BLaER1 treated with 17β-estradiol and CSF1 and Interleukin-3, amounts not matched to agents 10 nM and 100 nM (cell line): ENCODE results near the gene KIAA0825.
"Not testable (repeated sequence)": the region's sequence is repeated elsewhere in the genome, so short reads cannot be mapped to it uniquely, and the experiment has no call there.

ENCODE experiments used
- H3K27ac ChIP-seq, 11 experiments: shearing (Covaris generic); formaldehyde crosslinking; 2 replicates each; pipeline ENCODE4 v1.8.1; 2022
- H3K27me3 ChIP-seq, 11 experiments: shearing (Covaris generic); formaldehyde crosslinking; 2 replicates each; pipeline ENCODE4 v1.8.1; 2022
- H3K36me3 ChIP-seq, 11 experiments: shearing (Covaris generic); formaldehyde crosslinking; 2 replicates each; pipeline ENCODE4 v1.8.1; 2022
- H3K4me1 ChIP-seq, 10 experiments: shearing (Covaris generic); formaldehyde crosslinking; 2 replicates each; pipeline ENCODE4 v1.8.1; 2022
- H3K4me2 ChIP-seq, 11 experiments: shearing (Covaris generic); formaldehyde crosslinking; 2 replicates each; pipeline ENCODE4 v1.8.1; 2022
- H3K4me3 ChIP-seq, 10 experiments: shearing (Covaris generic); formaldehyde crosslinking; 2 replicates each; pipeline ENCODE4 v1.8.1; 2022
- H3K9ac ChIP-seq, 11 experiments: shearing (Covaris generic); formaldehyde crosslinking; 2 replicates each; pipeline ENCODE4 v1.8.1; 2022
- H3K9me3 ChIP-seq, 11 experiments: shearing (Covaris generic); formaldehyde crosslinking; replicated peaks in 1 of 11; 2 replicates each; pipeline ENCODE4 v1.8.1; 2022
- H4K20me1 ChIP-seq, 11 experiments: shearing (Covaris generic); formaldehyde crosslinking; 2 replicates each; pipeline ENCODE4 v1.8.1; 2022
- Cebpa-rat ChIP-seq, 11 experiments: shearing (Covaris generic); IDR thresholded peaks; 2 replicates each; pipeline ENCODE4 v1.8.1; 2022

Gene KIAA0825

GRCh38 chr5:94181895-94182294 is 436.5 kb downstream of the KIAA0825 start:
- Histone ChIP-seq H4K20me1 (no peaks in the 10 kb centered on the region), H3K9ac (no peak overlapping the region), H3K4me1 (no peaks in the 10 kb centered on the region), H3K27me3 (no peaks in the 10 kb centered on the region), H3K9me3 (no peaks in the 10 kb centered on the region), H3K36me3 (no peaks in the 10 kb centered on the region), H3K27ac (no peak overlapping the region), H3K4me2 (no peak overlapping the region), H3K4me3 (no peak overlapping the region)
- no peak for TF ChIP-seq Cebpa-rat (IDR thresholded peaks at IDR 0.05)

- Histone ChIP-seq H3K27ac (no peak overlapping the region), H3K27me3 (no peaks in the 10 kb centered on the region), H3K4me2 (no peak overlapping the region), H3K36me3 (no peaks in the 10 kb centered on the region), H3K4me3 (no peak overlapping the region), H3K9me3 (no peaks in the 10 kb centered on the region), H4K20me1 (no peaks in the 10 kb centered on the region), H3K9ac (no peak overlapping the region), H3K4me1 (no peaks in the 10 kb centered on the region)
- no peak for TF ChIP-seq Cebpa-rat (IDR thresholded peaks at IDR 0.05)
Observed at GRCh38 chr5:94180761-94181160, 437.6 kb downstream of the KIAA0825 start.

DNA sequence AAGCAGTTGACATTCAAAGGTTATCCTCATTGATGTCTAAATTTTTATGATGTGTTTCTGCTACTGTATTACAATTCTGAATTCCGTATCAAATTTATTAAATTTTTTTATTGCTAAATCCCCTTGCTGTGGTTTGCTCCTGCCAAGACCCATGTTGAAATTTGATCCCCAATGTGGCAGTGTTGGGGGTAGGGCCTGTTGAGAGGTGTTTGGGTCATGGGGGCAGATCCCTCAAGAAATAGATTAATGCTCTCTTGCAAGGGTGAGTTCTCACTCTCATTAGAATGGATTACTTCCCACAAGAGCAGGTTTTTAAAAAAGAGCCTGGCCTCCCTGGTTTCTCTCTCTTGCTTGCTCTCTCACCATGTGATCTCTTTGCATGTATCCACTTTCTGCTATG is 442.5 kb downstream of the KIAA0825 start:
- Histone ChIP-seq H3K27me3 (no peaks in the 10 kb centered on the region), H3K4me2 (no peak overlapping the region), H3K4me1 (no peaks in the 10 kb centered on the region), H4K20me1 (no peaks in the 10 kb centered on the region), H3K27ac (no peak overlapping the region), H3K9me3 (peaks cover 0 to 8% (median 4%) of the 10 kb centered on the region in 11 experiments; a peak in 6 of 22 replicates), H3K4me3 (no peak overlapping the region), H3K9ac (no peak overlapping the region), H3K36me3 (no peaks in the 10 kb centered on the region)
- TF ChIP-seq Cebpa-rat (IDR thresholded peaks at IDR 0.05) = no peak

DNA sequence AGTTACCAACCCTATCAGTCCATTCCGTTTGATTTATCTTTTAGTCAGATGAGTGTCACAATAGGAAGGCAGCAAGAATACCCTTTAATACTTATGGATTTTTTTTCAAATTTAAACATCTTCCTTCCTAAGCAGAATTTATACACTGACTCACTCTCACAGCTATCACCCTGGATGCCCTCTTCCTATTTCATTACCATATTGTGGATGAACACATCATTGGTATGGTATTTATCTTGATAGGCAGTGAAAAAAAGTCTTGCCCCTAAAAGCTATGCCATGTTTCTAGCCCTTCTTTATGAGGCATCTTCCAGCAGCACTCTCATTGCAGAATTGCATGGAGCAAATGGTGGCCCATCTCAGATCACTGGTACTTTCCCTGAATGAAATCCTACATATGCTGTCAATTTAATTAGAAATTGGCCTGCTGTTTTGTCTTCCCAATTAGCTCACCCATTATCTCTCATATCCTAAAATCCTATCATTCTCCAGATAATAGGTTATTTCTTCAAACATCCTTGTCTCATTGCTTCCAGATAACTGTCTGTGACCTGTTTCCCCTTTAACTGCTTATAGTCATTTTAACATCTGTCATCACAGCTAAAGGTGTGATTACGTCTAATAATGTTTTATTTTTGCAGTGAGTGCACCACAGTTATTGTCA is 443.5 kb downstream of the KIAA0825 start:
- Histone ChIP-seq H3K4me1 (no peaks in the 10 kb centered on the region), H4K20me1 (no peaks in the 10 kb centered on the region), H3K4me2 (no peak overlapping the region), H3K27me3 (no peaks in the 10 kb centered on the region), H3K9ac (no peak overlapping the region), H3K36me3 (no peaks in the 10 kb centered on the region), H3K9me3 (peaks cover 0 to 12% (median 6%) of the 10 kb centered on the region in 11 experiments; a peak in 6 of 22 replicates), H3K4me3 (no peak overlapping the region), H3K27ac (no peak overlapping the region)
- no peak for TF ChIP-seq Cebpa-rat (IDR thresholded peaks at IDR 0.05)

DNA sequence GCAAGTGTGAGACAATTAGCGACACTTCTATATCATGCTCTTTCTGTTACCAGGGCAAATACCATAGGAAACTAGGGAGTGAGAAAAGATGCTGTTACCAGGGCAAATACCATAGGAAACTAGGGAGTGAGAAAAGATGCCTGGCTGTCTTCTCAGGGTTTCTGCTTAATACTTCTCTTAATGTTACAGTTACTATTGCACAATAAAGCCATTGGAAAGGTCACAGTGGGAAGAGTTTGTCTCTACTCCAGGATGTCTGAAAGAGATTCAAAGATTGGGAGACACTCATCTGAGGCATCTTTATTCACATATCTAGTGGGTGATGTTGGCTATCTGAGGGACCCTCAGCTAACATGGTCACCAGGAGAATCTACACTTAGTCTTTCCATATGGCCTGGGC is 445.3 kb downstream of the KIAA0825 start:
- H3K9me3 ChIP-seq = peaks cover 0 to 12% (median 6%) of the 10 kb centered on the region in 11 experiments; a peak in 6 of 22 replicates
- H3K27me3 ChIP-seq = no peaks in the 10 kb centered on the region
- peak in 4 of 11 experiments; percentile 10 to 56 (median 43); a peak in 4 of 22 replicates for TF ChIP-seq Cebpa-rat (IDR thresholded peaks at IDR 0.05)
- no peaks in the 10 kb centered on the region for H4K20me1 ChIP-seq
- no peak overlapping the region for H3K4me3 ChIP-seq
- no peak overlapping the region for H3K4me2 ChIP-seq
- H3K4me1 ChIP-seq = no peaks in the 10 kb centered on the region
- H3K36me3 ChIP-seq = no peaks in the 10 kb centered on the region
- no peak overlapping the region for H3K27ac ChIP-seq
- no peak overlapping the region for H3K9ac ChIP-seq

DNA sequence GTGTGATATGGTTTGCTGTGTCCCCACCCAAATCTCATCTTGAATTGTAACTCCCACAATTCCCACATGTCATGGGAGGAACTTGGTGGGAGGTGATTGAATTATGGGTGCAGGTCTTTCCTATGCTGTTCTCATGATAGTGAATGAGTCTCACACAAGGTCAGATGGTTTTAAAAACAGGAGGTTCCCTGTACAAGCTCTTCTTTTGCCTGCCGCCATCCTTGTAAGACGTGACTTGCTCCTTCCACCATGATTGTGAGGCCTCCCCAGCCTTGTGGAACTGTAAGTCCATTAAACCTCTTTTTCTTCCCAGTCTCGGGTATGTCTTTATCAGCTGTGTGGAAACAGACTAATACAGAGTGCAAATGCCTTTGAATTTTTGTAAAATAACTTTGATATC is 447.3 kb downstream of the KIAA0825 start:
- H3K4me2 ChIP-seq = not testable (repeated sequence)

GRCh38 chr5:94170158-94170557 is 448.2 kb downstream of the KIAA0825 start:
- H3K36me3 ChIP-seq, H3K27me3 ChIP-seq, H3K4me2 ChIP-seq, H3K4me1 ChIP-seq, H3K27ac ChIP-seq, H3K9ac ChIP-seq, H4K20me1 ChIP-seq, H3K4me3 ChIP-seq: not testable (repeated sequence)
- peaks cover 0 to 12% (median 6%) of the 10 kb centered on the region in 11 experiments; a peak in 6 of 22 replicates for H3K9me3 ChIP-seq

More for the DNA sequence above, 447.3 kb downstream of the KIAA0825 start:
- H3K27me3 ChIP-seq, H3K36me3 ChIP-seq, H3K4me1 ChIP-seq, H3K9ac ChIP-seq, H3K4me3 ChIP-seq, H3K27ac ChIP-seq, H4K20me1 ChIP-seq: not testable (repeated sequence)
- peaks cover 0 to 12% (median 6%) of the 10 kb centered on the region in 11 experiments; a peak in 6 of 22 replicates for H3K9me3 ChIP-seq

DNA sequence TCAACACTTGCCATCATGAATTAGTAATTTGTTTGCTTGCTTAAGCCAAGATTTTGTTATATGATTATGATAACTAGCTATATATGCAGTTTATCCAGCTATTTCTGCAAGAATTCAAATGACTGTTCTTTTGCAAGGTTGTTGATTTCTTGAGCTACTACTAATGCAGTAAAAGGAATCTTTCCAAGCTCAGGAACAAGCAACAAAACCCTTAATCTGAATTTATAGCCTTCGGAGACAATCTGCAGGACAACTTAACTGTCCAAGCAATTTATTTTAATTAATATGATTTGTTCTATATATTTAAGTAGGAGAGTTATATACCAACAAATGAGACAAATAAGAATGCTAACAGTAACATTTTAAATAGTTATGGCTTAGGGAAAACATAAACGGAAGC is 450.3 kb downstream of the KIAA0825 start:
- no peaks in the 10 kb centered on the region for H3K4me1 ChIP-seq
- no peaks in the 10 kb centered on the region for H3K27me3 ChIP-seq
- no peak overlapping the region for H3K4me3 ChIP-seq
- H3K27ac ChIP-seq = no peak overlapping the region
- H3K36me3 ChIP-seq = no peaks in the 10 kb centered on the region
- H3K9ac ChIP-seq = no peak overlapping the region
- no peak for TF ChIP-seq Cebpa-rat (IDR thresholded peaks at IDR 0.05)
- peaks cover 0 to 12% (median 6%) of the 10 kb centered on the region in 11 experiments; a peak in 6 of 22 replicates for H3K9me3 ChIP-seq
- no peak overlapping the region for H3K4me2 ChIP-seq
- H4K20me1 ChIP-seq = no peaks in the 10 kb centered on the region

GRCh38 chr5:94161801-94162200 is 456.6 kb downstream of the KIAA0825 start:
- Histone ChIP-seq H3K27me3 (no peaks in the 10 kb centered on the region), H3K4me2 (no peak overlapping the region), H3K9ac (no peak overlapping the region), H3K9me3 (no peaks in the 10 kb centered on the region), H3K36me3 (no peaks in the 10 kb centered on the region), H3K4me1 (no peaks in the 10 kb centered on the region), H3K4me3 (no peak overlapping the region), H3K27ac (no peak overlapping the region), H4K20me1 (no peaks in the 10 kb centered on the region)
- TF ChIP-seq Cebpa-rat (IDR thresholded peaks at IDR 0.05) = no peak

GRCh38 chr5:94159144-94159543 is 459.3 kb downstream of the KIAA0825 start:
- H4K20me1 ChIP-seq = no peaks in the 10 kb centered on the region
- TF ChIP-seq Cebpa-rat (IDR thresholded peaks at IDR 0.05) = no peak
- H3K4me2 ChIP-seq = no peak overlapping the region
- H3K27me3 ChIP-seq = no peaks in the 10 kb centered on the region
- H3K9me3 ChIP-seq = no peaks in the 10 kb centered on the region
- H3K27ac ChIP-seq = no peak overlapping the region
- H3K4me3 ChIP-seq = no peak overlapping the region
- H3K36me3 ChIP-seq = no peaks in the 10 kb centered on the region
- peaks cover 0 to 1% (median 0%) of the 10 kb centered on the region in 10 experiments; a peak in 1 of 20 replicates for H3K4me1 ChIP-seq
- H3K9ac ChIP-seq = no peak overlapping the region
